COLO829 (cell line): Measurements from ENCODE around the gene MANSC4.

Experiments
- DNase-seq: peaks from one replicate; pipeline ENCODE4 v3.0.0; 2012; ENCODE audit warnings: low spot score

The MANSC4 gene

GRCh38 chr12:27779920-27780611 is at the start of gene MANSC4, which contains the start of gene KLHL42:
Gene MANSC4 (minus strand): TSS chr12:27780236. CDS start chr12:27771276, 8,960 bp downstream.
Gene KLHL42 (plus strand): TSS chr12:27780233. CDS start chr12:27780331, 98 bp downstream.
- DNase-seq: no peak

GRCh38 chr12:27828196-27828595 is 48.2 kb upstream of the MANSC4 start:
- DNase-seq: peak; percentile 70

GRCh38 chr12:27826076-27826475 is 46.0 kb upstream of the MANSC4 start:
- no peak for DNase-seq

- no peak for DNase-seq
These were observed 44.2 kb upstream of the MANSC4 start for GRCh38 chr12:27824126-27824842.

GRCh38 chr12:27823038-27823437 is 43.0 kb upstream of the MANSC4 start:
- DNase-seq: no peak

- DNase-seq: no peak
These were observed 42.2 kb upstream of the MANSC4 start for GRCh38 chr12:27822076-27822712.

- peak; percentile 77 for DNase-seq
These were observed 41.4 kb upstream of the MANSC4 start for GRCh38 chr12:27821259-27821973.

- no peak for DNase-seq
These were observed 40.5 kb upstream of the MANSC4 start for GRCh38 chr12:27820564-27820963.

- no peak for DNase-seq
These were observed 38.4 kb upstream of the MANSC4 start for GRCh38 chr12:27818401-27818918.

- DNase-seq: no peak
These were observed 37.7 kb upstream of the MANSC4 start for GRCh38 chr12:27817766-27818165.

GRCh38 chr12:27814851-27815591 is 35.0 kb upstream of the MANSC4 start:
- DNase-seq: peak; percentile 35

GRCh38 chr12:27814411-27814810 is 34.4 kb upstream of the MANSC4 start:
- peak; percentile 65 for DNase-seq

GRCh38 chr12:27812502-27812901 is 32.5 kb upstream of the MANSC4 start:
- no peak for DNase-seq

- DNase-seq: no peak
These were observed 30.7 kb upstream of the MANSC4 start for GRCh38 chr12:27810756-27811155.

- no peak for DNase-seq
These were observed 28.8 kb upstream of the MANSC4 start for GRCh38 chr12:27808841-27809240.

- DNase-seq: no peak
These were observed 27.1 kb upstream of the MANSC4 start for GRCh38 chr12:27807063-27807703.

GRCh38 chr12:27806259-27806658 is 26.2 kb upstream of the MANSC4 start:
- no peak for DNase-seq

GRCh38 chr12:27805238-27805637 is 25.2 kb upstream of the MANSC4 start:
- DNase-seq: no peak

GRCh38 chr12:27802936-27803335 is 22.9 kb upstream of the MANSC4 start:
- DNase-seq: no peak

- DNase-seq: no peak
These were observed 22.5 kb upstream of the MANSC4 start for GRCh38 chr12:27802511-27802910.

GRCh38 chr12:27801630-27802029 is 21.6 kb upstream of the MANSC4 start:
- DNase-seq: no peak
